PC-3 (cell line): Measurements from ENCODE around the gene POU3F3.

ENCODE experiments used
- EZH2 ChIP-seq: fragments of 300-600 bp; sonication (generic); IDR thresholded peaks from one replicate; pipeline ENCODE4 v1.6.1; 2017; ENCODE audit warnings: antibody characterized with exemption, mild to moderate bottlenecking, low read length; ENCODE audit not compliant: unreplicated experiment
- EZH2phosphoT487 ChIP-seq: fragments of 300-600 bp; sonication (generic); IDR thresholded peaks from 2 replicates; pipeline ENCODE4 v1.6.1; 2018; ENCODE audit warnings: mild to moderate bottlenecking, antibody characterized with exemption, low read length, borderline replicate concordance
- TF ChIP-seq, protein P1 (sequence below): fragments of 300-600 bp; sonication (generic); conservative IDR thresholded peaks from 2 replicates; pipeline ENCODE4 v1.5.1; 2017; ENCODE audit warnings: antibody characterized with exemption, low read depth, mild to moderate bottlenecking, low read length

DNA sequence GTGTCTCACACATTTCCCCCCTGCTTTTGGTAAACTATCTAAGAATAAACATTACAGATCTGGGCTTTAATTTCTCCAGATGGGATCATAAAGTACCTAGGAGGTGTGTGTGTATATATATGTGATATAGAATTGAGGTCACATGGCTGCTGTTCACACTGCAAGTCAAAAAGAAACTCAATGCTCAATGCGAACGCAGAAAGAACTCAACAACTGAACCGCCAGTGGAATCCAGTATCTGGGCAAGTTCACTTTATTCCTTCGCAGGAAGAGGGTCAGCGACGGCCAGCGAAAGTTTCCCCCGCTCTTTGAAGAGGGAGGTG is 17.7 kb downstream of the POU3F3 start:
- TF ChIP-seq, protein P1, sequence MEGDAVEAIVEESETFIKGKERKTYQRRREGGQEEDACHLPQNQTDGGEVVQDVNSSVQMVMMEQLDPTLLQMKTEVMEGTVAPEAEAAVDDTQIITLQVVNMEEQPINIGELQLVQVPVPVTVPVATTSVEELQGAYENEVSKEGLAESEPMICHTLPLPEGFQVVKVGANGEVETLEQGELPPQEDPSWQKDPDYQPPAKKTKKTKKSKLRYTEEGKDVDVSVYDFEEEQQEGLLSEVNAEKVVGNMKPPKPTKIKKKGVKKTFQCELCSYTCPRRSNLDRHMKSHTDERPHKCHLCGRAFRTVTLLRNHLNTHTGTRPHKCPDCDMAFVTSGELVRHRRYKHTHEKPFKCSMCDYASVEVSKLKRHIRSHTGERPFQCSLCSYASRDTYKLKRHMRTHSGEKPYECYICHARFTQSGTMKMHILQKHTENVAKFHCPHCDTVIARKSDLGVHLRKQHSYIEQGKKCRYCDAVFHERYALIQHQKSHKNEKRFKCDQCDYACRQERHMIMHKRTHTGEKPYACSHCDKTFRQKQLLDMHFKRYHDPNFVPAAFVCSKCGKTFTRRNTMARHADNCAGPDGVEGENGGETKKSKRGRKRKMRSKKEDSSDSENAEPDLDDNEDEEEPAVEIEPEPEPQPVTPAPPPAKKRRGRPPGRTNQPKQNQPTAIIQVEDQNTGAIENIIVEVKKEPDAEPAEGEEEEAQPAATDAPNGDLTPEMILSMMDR = no peak
- TF ChIP-seq EZH2 (no peak), EZH2phosphoT487 (no peak)
